GM12878 (cell line): ENCODE results near the gene TMEM39B. TPM values are rescaled to one million over a fixed set of nuclear protein-coding genes. Genes with fewer than 3 reads are reported as not detected.

Source experiments
- ATAC-seq: fragments of 200-7000 bp; cut with Tn5 transposase; 3 replicates; pipeline ENCODE4 v1.9.1; 2020; ENCODE audit warnings: mild to moderate bottlenecking, moderate library complexity
- BruUV-seq: library from RNA; stranded (reverse); fragments of 400-500 nt; replicated peaks from 2 replicates; lab custom pipeline; 2021; lab: Mats Ljungman, UMichigan
- CTCF ChIA-PET: fragments of 300-600 bp; sonication (Branson Sonifier 250); formaldehyde crosslinking; extraction: SDS; loops from one replicate; lab custom pipeline; 2021; ENCODE audit warnings: inconsistent platforms; lab: Yijun Ruan, JAX
- POLR2A ChIA-PET: fragments of 350-600 bp; formaldehyde crosslinking; extraction: SDS; loops from one replicate; lab custom pipeline; 2021; ENCODE audit warnings: inconsistent platforms; lab: Charles Lee
- RAD21 ChIA-PET: fragments of 300-600 bp; sonication (Branson Sonifier 250); formaldehyde crosslinking; loops from one replicate; lab custom pipeline; 2023; ENCODE audit warnings: antibody characterized with exemption; ENCODE audit not compliant: unreplicated experiment; lab: Charles Lee
- SMC1A ChIA-PET: fragments of 300-600 bp; sonication (Branson Sonifier 250); formaldehyde crosslinking; loops from one replicate; lab custom pipeline; 2023; ENCODE audit not compliant: unreplicated experiment, uncharacterized antibody; lab: Charles Lee
- DNase-seq: peaks from one replicate; pipeline ENCODE4 v3.0.0-alpha.2; 2011; ENCODE audit warnings: low read depth, low spot score
- FAIRE-seq: peaks from 3 replicates; lab custom pipeline; 2011; peaks lifted over from hg19 to GRCh38; lab: Jason Lieb, UNC
- H2AFZ ChIP-seq: 2 replicates; pipeline ENCODE4 v1.6.0; 2011; ENCODE audit warnings: low read depth, low read length, control low read depth; ENCODE audit not compliant: control insufficient read depth
- H3K27ac ChIP-seq: 2 replicates; pipeline ENCODE4 v1.5.1; 2011; ENCODE audit warnings: control low read depth; ENCODE audit not compliant: control insufficient read depth, insufficient read depth
- H3K27me3 ChIP-seq, 2 experiments: replicated peaks in 1 of 2; 2 replicates each; pipeline versions ENCODE4 v1.6.0 to v1.6.1; 2011; ENCODE audit warnings: low read length in 1 of 2; ENCODE audit not compliant: control insufficient read depth in 2 of 2, insufficient read depth in 2 of 2
- H3K36me3 ChIP-seq, 2 experiments: 2 replicates each; pipeline ENCODE4 v1.5.1; 2011; ENCODE audit warnings: low read length in 1 of 2; ENCODE audit not compliant: control insufficient read depth in 2 of 2, insufficient read depth in 2 of 2
- H3K4me1 ChIP-seq: 2 replicates; pipeline ENCODE4 v1.6.1; 2011; ENCODE audit warnings: mild to moderate bottlenecking, low read length, moderate library complexity, mixed read lengths; ENCODE audit not compliant: control insufficient read depth, insufficient read depth
- H3K4me2 ChIP-seq: 2 replicates; pipeline ENCODE4 v1.6.0; 2011; ENCODE audit warnings: control low read depth; ENCODE audit not compliant: control insufficient read depth, insufficient read depth
- H3K4me3 ChIP-seq: fragments of 200-600 bp; sonication (generic); 2 replicates; pipeline ENCODE4 v1.5.1; 2016
- H3K79me2 ChIP-seq: 2 replicates; pipeline ENCODE4 v1.6.0; 2011; ENCODE audit warnings: low read length; ENCODE audit not compliant: control insufficient read depth, insufficient read depth
- H3K9ac ChIP-seq: 2 replicates; pipeline ENCODE4 v1.8.0; 2011; ENCODE audit warnings: low read length, control low read depth, mixed read lengths; ENCODE audit not compliant: control insufficient read depth, insufficient read depth
- H3K9me3 ChIP-seq: replicated peaks from 3 replicates; pipeline ENCODE4 v1.5.1; 2011; ENCODE audit warnings: mild to moderate bottlenecking, low read length; ENCODE audit not compliant: control insufficient read depth, insufficient read depth
- H4K20me1 ChIP-seq: 2 replicates; pipeline ENCODE4 v1.6.0; 2011; ENCODE audit not compliant: control insufficient read depth, insufficient read depth
- ATF7 ChIP-seq: fragments of 450-650 bp; IDR thresholded peaks from 2 replicates; pipeline ENCODE4 v1.6.1; 2016; ENCODE audit warnings: low read depth, mild to moderate bottlenecking
- BMI1 ChIP-seq: fragments of 450-650 bp; IDR thresholded peaks from 2 replicates; pipeline ENCODE4 v1.6.1; 2016; ENCODE audit warnings: mild to moderate bottlenecking, moderate library complexity, borderline replicate concordance
- BRCA1 ChIP-seq: IDR thresholded peaks from 2 replicates; pipeline ENCODE4 v1.6.1; 2011; ENCODE audit warnings: low read depth, low read length, improper control_type of control experiment
- CHD1 ChIP-seq: IDR thresholded peaks from 2 replicates; pipeline ENCODE4 v1.6.1; 2012; ENCODE audit warnings: low read depth, low read length, improper control_type of control experiment
- E2F8 ChIP-seq: fragments of 450-650 bp; IDR thresholded peaks from 2 replicates; pipeline ENCODE4 v1.6.1; 2018; ENCODE audit warnings: mild to moderate bottlenecking, low read depth, moderate library complexity; ENCODE audit not compliant: partially characterized antibody
- PAX5 ChIP-seq: IDR thresholded peaks from 2 replicates; pipeline ENCODE4 v1.6.1; 2011; ENCODE audit warnings: low read depth, low read length, borderline replicate concordance
- SMC3 ChIP-seq: IDR thresholded peaks from 2 replicates; pipeline ENCODE4 v1.6.1; 2011; ENCODE audit warnings: low read length, improper control_type of control experiment, borderline replicate concordance
- SPI1 ChIP-seq: IDR thresholded peaks from 2 replicates; pipeline ENCODE4 v1.6.1; 2011; ENCODE audit warnings: low read depth, mild to moderate bottlenecking, low read length, moderate library complexity, borderline replicate concordance; ENCODE audit not compliant: insufficient read depth
- SREBF2 ChIP-seq: IDR thresholded peaks from 2 replicates; pipeline ENCODE4 v1.6.1; 2012; ENCODE audit warnings: mild to moderate bottlenecking, low read length
- TBL1XR1 ChIP-seq: IDR thresholded peaks from 2 replicates; pipeline ENCODE4 v1.6.1; 2012; ENCODE audit warnings: low read depth, low read length, improper control_type of control experiment
- TCF3 ChIP-seq: IDR thresholded peaks from 2 replicates; pipeline ENCODE4 v1.6.1; 2012; ENCODE audit warnings: low read depth, mild to moderate bottlenecking, low read length, borderline replicate concordance; ENCODE audit not compliant: insufficient read depth
- ZSCAN29 ChIP-seq: fragments of 450-650 bp; IDR thresholded peaks from 2 replicates; pipeline ENCODE4 v1.6.1; 2017; ENCODE audit warnings: mild to moderate bottlenecking, moderate library complexity
- WGBS: methylation state at CpG from one replicate; pipeline ENCODE4 v1.1.6; 2016; ENCODE audit warnings: low lambda C conversion rate; ENCODE audit not compliant: insufficient replicate concordance, insufficient coverage; ENCODE audit errors: missing lambda C conversion rate; 5-methylcytosine and 5-hydroxymethylcytosine counted together
- in situ Hi-C: fragments of 300-500 bp; cut with MboI; formaldehyde crosslinking; loops from 9 replicates; pipeline ENCODE4 v1.14.3; 2018; ENCODE audit warnings: mixed read lengths
- intact Hi-C: fragments of 100-400 bp; cut with micrococcal nuclease; formaldehyde crosslinking; loops from one replicate; pipeline ENCODE4 v1.14.2; 2022; ENCODE audit not compliant: unreplicated experiment
- polyA plus RNA-seq, 11 experiments: library from polyadenylated mRNA; depleted of rRNA in 4 of 11; unstranded in 6 of 11; stranded (reverse) in 5 of 11; fragments of >200 nt; fragmentation: Nextera tagmentation in 4 of 11; fragmentation: Illumina TruSeq in 1 of 11; extraction: Ambion mirVana in 4 of 11; extraction: Trizol in 1 of 11; gene quantifications; 1 replicate in 1 of 11; 2 replicates in 10 of 11; pipeline versions ENCODE4 v1.2.1 to v1.2.3, GENCODE V29; 2011 to 2016; ENCODE audit warnings: inconsistent platforms in 2 of 11, missing spikeins in 2 of 11, low read depth in 1 of 11
- total RNA-seq, 4 experiments: library from RNA; depleted of rRNA in 3 of 4; stranded (reverse); fragments of >200 nt in 3 of 4; fragmentation: Illumina TruSeq in 1 of 4; extraction: Trizol in 1 of 4; gene quantifications; 2 replicates each; pipeline versions ENCODE4 v1.2.1 to v1.2.3, GENCODE V29; 2013 to 2021
- TF ChIP-seq, protein P1 (sequence below): fragments of 450-650 bp; IDR thresholded peaks from 2 replicates; pipeline ENCODE4 v1.6.1; 2016; ENCODE audit warnings: mild to moderate bottlenecking

The TMEM39B gene
- total and polyA plus RNA-seq, 10 of the 15 experiments (the other 5 are each of a cell fraction or from before 2014, with no cell fraction given): 2.3 to 27.2 (median 12.3) TPM

DNA sequence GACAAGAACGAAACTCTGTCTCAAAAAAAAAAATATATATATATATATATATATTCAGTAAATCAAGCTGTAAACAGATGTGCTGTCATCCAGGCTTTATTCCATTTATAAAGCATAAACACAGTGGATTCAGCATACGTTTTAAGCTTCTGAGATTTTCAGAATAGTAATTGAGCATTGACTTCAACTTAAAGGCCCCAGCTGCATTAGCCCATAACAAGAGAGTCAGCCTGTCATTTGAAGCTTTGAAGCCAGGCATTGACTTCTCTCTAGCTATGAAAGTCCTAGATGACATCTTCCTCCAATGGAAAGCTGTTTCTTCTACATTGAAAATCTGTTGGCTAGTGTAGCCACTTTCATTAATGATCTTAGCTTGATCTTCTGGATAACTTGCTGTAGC is 41.7 kb downstream of the TMEM39B start (continued):
- TF ChIP-seq BMI1 (no peak), CHD1 (no peak)
- TF ChIP-seq, all 136 proteins: peak for 0

DNA sequence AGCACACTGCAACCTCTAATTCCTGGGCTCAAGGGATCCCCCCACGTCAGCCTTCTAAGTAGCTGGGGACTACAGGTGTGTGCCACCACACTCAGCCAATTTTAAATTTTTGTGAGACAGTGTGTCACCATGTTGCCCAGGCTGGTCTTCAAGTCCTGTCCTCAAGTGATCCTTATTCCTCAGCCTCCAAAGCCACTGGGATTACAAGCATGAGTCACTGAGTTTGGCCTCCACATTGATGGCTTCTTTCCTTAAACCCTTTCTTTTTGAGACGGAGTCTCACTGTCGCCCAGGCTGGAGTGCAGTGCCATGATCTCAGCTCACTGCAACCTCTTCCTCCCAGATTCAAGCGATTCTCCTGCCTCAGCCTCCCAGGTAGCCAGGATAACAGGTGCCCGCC is 42.8 kb downstream of the TMEM39B start:
- WGBS: 99% methylated on average over 5 of the region's 5 CpGs
- no peak overlapping the region for H3K9ac ChIP-seq
- H3K9me3 ChIP-seq: no peaks in the 10 kb centered on the region
- in situ Hi-C loops: no loop called here
- RAD21 ChIA-PET: no interaction called here
- peaks cover 64% of the 10 kb centered on the region for H3K79me2 ChIP-seq
- no peak for DNase-seq
- H3K4me1 ChIP-seq: peaks cover 14% of the 10 kb centered on the region
- CTCF ChIA-PET: no interaction called here
- TF ChIP-seq, protein P1, sequence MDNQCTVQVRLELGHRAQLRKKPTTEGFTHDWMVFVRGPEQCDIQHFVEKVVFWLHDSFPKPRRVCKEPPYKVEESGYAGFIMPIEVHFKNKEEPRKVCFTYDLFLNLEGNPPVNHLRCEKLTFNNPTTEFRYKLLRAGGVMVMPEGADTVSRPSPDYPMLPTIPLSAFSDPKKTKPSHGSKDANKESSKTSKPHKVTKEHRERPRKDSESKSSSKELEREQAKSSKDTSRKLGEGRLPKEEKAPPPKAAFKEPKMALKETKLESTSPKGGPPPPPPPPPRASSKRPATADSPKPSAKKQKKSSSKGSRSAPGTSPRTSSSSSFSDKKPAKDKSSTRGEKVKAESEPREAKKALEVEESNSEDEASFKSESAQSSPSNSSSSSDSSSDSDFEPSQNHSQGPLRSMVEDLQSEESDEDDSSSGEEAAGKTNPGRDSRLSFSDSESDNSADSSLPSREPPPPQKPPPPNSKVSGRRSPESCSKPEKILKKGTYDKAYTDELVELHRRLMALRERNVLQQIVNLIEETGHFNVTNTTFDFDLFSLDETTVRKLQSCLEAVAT: no peak
- no peak for TF ChIP-seq SPI1
- no peak for TF ChIP-seq E2F8
- no peak for TF ChIP-seq PAX5
- no peak for TF ChIP-seq TCF3
- no peak for TF ChIP-seq ATF7
- TF ChIP-seq TBL1XR1: no peak
- TF ChIP-seq BRCA1: no peak
- TF ChIP-seq SMC3: no peak
- no peak for TF ChIP-seq ZSCAN29
- no peak for TF ChIP-seq SREBF2
- no peaks in the 10 kb centered on the region for H3K27me3 ChIP-seq
- POLR2A ChIA-PET: no interaction called here
- H3K27ac ChIP-seq: no peak overlapping the region
- no peaks in the 10 kb centered on the region; a peak in 1 of 4 replicates for H3K36me3 ChIP-seq
- no TSS peak for BruUV-seq
- intact Hi-C loops: no loop called here
- no peak for FAIRE-seq
- no peak overlapping the region for H3K4me2 ChIP-seq
- no peak for ATAC-seq
- SMC1A ChIA-PET: no interaction called here
- no peak overlapping the region for H2AFZ ChIP-seq
- H3K4me3 ChIP-seq: no peak overlapping the region
- H4K20me1 ChIP-seq: no peaks in the 10 kb centered on the region
